Measurements from ENCODE around the gene PIK3R1. TPM values are rescaled to one million over a fixed set of nuclear protein-coding genes. Genes with fewer than 3 reads are reported as not detected.

PIK3R1 gene
- total and polyA plus RNA-seq, 4 donors = 22.6 to 123 (median 47.3) TPM

GRCh38 chr5:68344447-68345111 is 129.0 kb downstream of the PIK3R1 start (continued):
- TF ChIP-seq ATF3 (IDR thresholded peaks at IDR 0.05) (no peak), FOXA1 (IDR thresholded peaks at IDR 0.05) (no peak), YY1 (IDR thresholded peaks at IDR 0.05) (no peak), EGR1 (IDR thresholded peaks at IDR 0.05; ENCODE audit: low read depth in 2 of 2) (no peak), CTCF (IDR thresholded peaks at IDR 0.05; ENCODE audit: low read depth, low read length, missing input control) (no peak), NR2F2 (IDR thresholded peaks at IDR 0.05) (no peak), GABPA (IDR thresholded peaks at IDR 0.05 in 1 of 2, conservative IDR thresholded peaks at IDR 0.05 in 1 of 2) (no peak), HNF4G (IDR thresholded peaks at IDR 0.05) (no peak)

GRCh38 chr5:68345171-68345570 is 129.6 kb downstream of the PIK3R1 start:
- Histone ChIP-seq H3K36me3 (ENCODE audit: control insufficient read depth in 4 of 4, insufficient read depth in 3 of 4, low read depth in 1 of 4, low read length in 3 of 4) (no peaks in the 10 kb centered on the region), H3K27ac (ENCODE audit: low read depth in 1 of 2, low read length in 2 of 2) (no peak overlapping the region), H3K4me3 (ENCODE audit: low read depth in 1 of 3, low read length in 3 of 3) (no peak overlapping the region), H3K4me1 (ENCODE audit: control insufficient read depth in 4 of 4, insufficient read depth in 4 of 4, low read length in 3 of 4) (no peaks in the 10 kb centered on the region), H3K9ac (ENCODE audit: low read depth in 1 of 2, low read length in 2 of 2) (no peak overlapping the region), H3K9me3 (ENCODE audit: control insufficient read depth in 4 of 4, low read length in 3 of 4) (no peaks in the 10 kb centered on the region), H3K27me3 (ENCODE audit: control insufficient read depth in 4 of 4, insufficient read depth in 4 of 4, low read length in 3 of 4) (no peaks in the 10 kb centered on the region)
- WGBS = 87% methylated on average over 3 of the region's 3 CpGs
- TF ChIP-seq TAF1 (conservative IDR thresholded peaks at IDR 0.05) = no peak
- TF ChIP-seq NR2F2 (IDR thresholded peaks at IDR 0.05) = no peak
- TF ChIP-seq SP1 (IDR thresholded peaks at IDR 0.05) = no peak
- TF ChIP-seq FOXA1 (IDR thresholded peaks at IDR 0.05) = no peak
- no peak for TF ChIP-seq YY1 (IDR thresholded peaks at IDR 0.05)
- no peak for TF ChIP-seq RXRA (IDR thresholded peaks at IDR 0.05)
- no peak for TF ChIP-seq EGR1 (IDR thresholded peaks at IDR 0.05; ENCODE audit: low read depth in 2 of 2)
- no peak for TF ChIP-seq REST (IDR thresholded peaks at IDR 0.05)
- TF ChIP-seq CTCF (IDR thresholded peaks at IDR 0.05; ENCODE audit: low read depth, low read length, missing input control) = no peak
- DNase-seq (ENCODE audit: low spot score) = no peak
